Neural progenitor cell (in vitro differentiated cells): Measurements from ENCODE around the gene TNFAIP1. TPM values are rescaled to one million over a fixed set of nuclear protein-coding genes. Genes with fewer than 3 reads are reported as not detected.
A peak's percentile ranks its signal among the peaks of the same experiment; 100 is the strongest.

ENCODE experiments used
- DNase-seq: peaks from one replicate; pipeline ENCODE4 v3.0.0-alpha.2; 2016; ENCODE audit warnings: low spot score
- H2AFZ ChIP-seq: fragments of 200-600 bp; sonication (generic); replicated peaks from 2 replicates; pipeline ENCODE4 v1.6.1; 2016; ENCODE audit warnings: antibody characterized with exemption
- H3F3A ChIP-seq: fragments of 200-600 bp; sonication (generic); 2 replicates; pipeline ENCODE4 v1.6.1; 2016; ENCODE audit warnings: antibody characterized with exemption, low read depth
- H3K27ac ChIP-seq: fragments of 200-600 bp; sonication (generic); 2 replicates; pipeline ENCODE4 v1.5.1; 2016; ENCODE audit warnings: mild to moderate bottlenecking
- H3K27me3 ChIP-seq: fragments of 200-600 bp; sonication (generic); 2 replicates; pipeline ENCODE4 v1.6.1; 2016; ENCODE audit warnings: mild to moderate bottlenecking, moderate library complexity
- H3K36me3 ChIP-seq: fragments of 200-600 bp; sonication (generic); 2 replicates; pipeline ENCODE4 v1.5.1; 2016
- H3K4me1 ChIP-seq: fragments of 200-600 bp; sonication (generic); 2 replicates; pipeline ENCODE4 v1.6.1; 2016; ENCODE audit warnings: mixed run types
- H3K4me2 ChIP-seq: fragments of 200-600 bp; sonication (generic); 2 replicates; pipeline ENCODE4 v1.6.1; 2016
- H3K4me3 ChIP-seq: fragments of 200-600 bp; sonication (generic); 2 replicates; pipeline ENCODE4 v1.5.1; 2016
- H3K79me2 ChIP-seq: fragments of 200-600 bp; sonication (generic); 2 replicates; pipeline ENCODE4 v1.6.1; 2016; ENCODE audit warnings: low read depth
- H3K9ac ChIP-seq: fragments of 200-600 bp; sonication (generic); 2 replicates; pipeline ENCODE4 v1.6.1; 2016
- H3K9me3 ChIP-seq: fragments of 200-600 bp; sonication (generic); 2 replicates; pipeline ENCODE4 v1.5.1; 2016; ENCODE audit warnings: low read depth
- H4K20me1 ChIP-seq: fragments of 200-600 bp; sonication (generic); 2 replicates; pipeline ENCODE4 v1.6.1; 2016; ENCODE audit warnings: low read depth
- H3K27ac Mint-ChIP-seq: 3 replicates; pipeline ENCODE4 v1.8.0; 2021; ENCODE audit warnings: mixed read lengths
- H3K27me3 Mint-ChIP-seq: 2 replicates; pipeline ENCODE4 v1.8.0; 2022; ENCODE audit warnings: low read depth, mild to moderate bottlenecking, inconsistent platforms, moderate library complexity, mixed read lengths; ENCODE audit not compliant: insufficient read depth
- H3K36me3 Mint-ChIP-seq: 3 replicates; pipeline ENCODE4 v1.8.0; 2021; ENCODE audit warnings: mixed read lengths
- H3K4me1 Mint-ChIP-seq: 3 replicates; pipeline ENCODE4 v1.8.0; 2021; ENCODE audit warnings: mixed read lengths
- H3K4me3 Mint-ChIP-seq: 3 replicates; pipeline ENCODE4 v1.8.0; 2021; ENCODE audit warnings: mild to moderate bottlenecking, moderate library complexity, mixed read lengths
- H3K9me3 Mint-ChIP-seq: 3 replicates; pipeline ENCODE4 v1.8.0; 2020; ENCODE audit warnings: mixed read lengths
- CTCF ChIP-seq: fragments of 200-600 bp; sonication (generic); IDR thresholded peaks from 2 replicates; pipeline ENCODE4 v1.5.1; 2017; ENCODE audit warnings: antibody characterized with exemption, mild to moderate bottlenecking
- EZH2 ChIP-seq: fragments of 200-600 bp; sonication (generic); IDR thresholded peaks from 2 replicates; pipeline ENCODE4 v1.6.1; 2017; ENCODE audit warnings: antibody characterized with exemption, mild to moderate bottlenecking, moderate library complexity
- EZH2phosphoT487 ChIP-seq: fragments of 200-600 bp; sonication (generic); IDR thresholded peaks from 2 replicates; pipeline ENCODE4 v1.6.1; 2017; ENCODE audit warnings: antibody characterized with exemption
- total RNA-seq: library from RNA; depleted of rRNA; stranded (reverse); fragments of >200 nt; gene quantifications from 2 replicates; pipeline ENCODE4 v1.2.3, GENCODE V29; 2015; ENCODE audit warnings: low replicate concordance

The TNFAIP1 gene
- total RNA-seq, 1 donor from 2014 or later: 13.7 TPM

GRCh38 chr17:28370035-28370743 is 34.6 kb downstream of the TNFAIP1 start, which contains the start of gene VTN:
Gene VTN, minus strand, starts transcription at chr17:28370307. Its CDS starts 104 bp downstream, at chr17:28370203.
- peak within 1 kb of the TSS; percentile 43 for H3K27ac ChIP-seq

GRCh38 chr17:28370744-28371103 is 35.2 kb downstream of the TNFAIP1 start:
- no peak for TF ChIP-seq CTCF
- TF ChIP-seq EZH2: no peak
- TF ChIP-seq EZH2phosphoT487: no peak
- no peaks in the 10 kb centered on the region for H3K79me2 ChIP-seq
- H3K4me1 Mint-ChIP-seq: peaks cover 32% of the 10 kb centered on the region
- peak overlapping the region; percentile 47 for H3K27ac Mint-ChIP-seq
- no peak overlapping the region for H3K9ac ChIP-seq
- H3K9me3 ChIP-seq: no peaks in the 10 kb centered on the region
- no peak for DNase-seq
- H4K20me1 ChIP-seq: peaks cover 37% of the 10 kb centered on the region
- H3K4me3 ChIP-seq: peak overlapping the region; percentile 66
- H2AFZ ChIP-seq: no peak overlapping the region
- H3K27me3 Mint-ChIP-seq: peaks cover 7% of the 10 kb centered on the region
- H3K9me3 Mint-ChIP-seq: no peaks in the 10 kb centered on the region
- peaks cover 39% of the 10 kb centered on the region for H3F3A ChIP-seq
- no peak overlapping the region for H3K27ac ChIP-seq
- peaks cover 39% of the 10 kb centered on the region for H3K27me3 ChIP-seq
- H3K4me1 ChIP-seq: peaks cover 13% of the 10 kb centered on the region
- H3K36me3 Mint-ChIP-seq: peaks cover 8% of the 10 kb centered on the region
- peak overlapping the region; percentile 96 for H3K4me2 ChIP-seq
- H3K36me3 ChIP-seq: no peaks in the 10 kb centered on the region
- peak overlapping the region; percentile 92 for H3K4me3 Mint-ChIP-seq

More at GRCh38 chr17:28370035-28370743, 34.6 kb downstream of the TNFAIP1 start, which contains the start of gene VTN:
- DNase-seq: peak; percentile 84
- Histone ChIP-seq H3K4me1 (peaks cover 13% of the 10 kb centered on the region), H3K4me3 (peak within 1 kb of the TSS; percentile 66), H3K4me2 (peak within 1 kb of the TSS; percentile 96), H3F3A (peaks cover 39% of the 10 kb centered on the region), H3K79me2 (no peaks in the 10 kb centered on the region), H3K9ac (no peak within 1 kb of the TSS), H4K20me1 (peaks cover 37% of the 10 kb centered on the region), H3K36me3 (no peaks in the 10 kb centered on the region), H2AFZ (no peak within 1 kb of the TSS), H3K27me3 (peaks cover 34% of the 10 kb centered on the region), H3K9me3 (no peaks in the 10 kb centered on the region)
- H3K27me3 Mint-ChIP-seq: peaks cover 7% of the 10 kb centered on the region
- H3K4me1 Mint-ChIP-seq: peaks cover 32% of the 10 kb centered on the region
- TF ChIP-seq EZH2phosphoT487 (no peak), CTCF (peak; percentile 24), EZH2 (no peak)
- peak within 1 kb of the TSS; percentile 76 for H3K27ac Mint-ChIP-seq
- peaks cover 8% of the 10 kb centered on the region for H3K36me3 Mint-ChIP-seq
- H3K4me3 Mint-ChIP-seq: peak within 1 kb of the TSS; percentile 92
- H3K9me3 Mint-ChIP-seq: no peaks in the 10 kb centered on the region

GRCh38 chr17:28371245-28372202 is 36.0 kb downstream of the TNFAIP1 start, which contains the start of gene SARM1:
Gene SARM1, plus strand, starts transcription at chr17:28371694. Its CDS starts 339 bp downstream, at chr17:28372033.
- Histone ChIP-seq H3F3A (peaks cover 39% of the 10 kb centered on the region), H3K79me2 (no peaks in the 10 kb centered on the region), H3K36me3 (no peaks in the 10 kb centered on the region), H3K27me3 (peaks cover 40% of the 10 kb centered on the region), H2AFZ (peak within 1 kb of the TSS; percentile 94), H3K27ac (no peak within 1 kb of the TSS), H3K9ac (no peak within 1 kb of the TSS), H4K20me1 (peaks cover 37% of the 10 kb centered on the region), H3K4me3 (peak within 1 kb of the TSS; percentile 66), H3K4me1 (peaks cover 13% of the 10 kb centered on the region), H3K4me2 (peak within 1 kb of the TSS; percentile 96), H3K9me3 (no peaks in the 10 kb centered on the region)
- Mint-ChIP-seq H3K27me3 (peaks cover 7% of the 10 kb centered on the region), H3K9me3 (no peaks in the 10 kb centered on the region), H3K36me3 (peaks cover 8% of the 10 kb centered on the region), H3K27ac (peak within 1 kb of the TSS; percentile 47), H3K4me1 (peaks cover 32% of the 10 kb centered on the region), H3K4me3 (peak within 1 kb of the TSS; percentile 92)
- TF ChIP-seq EZH2: no peak
- TF ChIP-seq EZH2phosphoT487: peak; percentile 52
- peak; percentile 98 for DNase-seq
